NOMO-1 treated with dmso at 0.1 percent for 144 hours (cell line): ENCODE results near the gene DENND4C.
"Not testable (repeated sequence)": the region's sequence is repeated elsewhere in the genome, so short reads cannot be mapped to it uniquely, and the experiment has no call there.

Source experiments
- DNase-seq: peaks from one replicate; lab custom pipeline; 2025; ENCODE audit not compliant: unreplicated experiment; lab: John Stamatoyannopoulos, UW

The DENND4C gene

GRCh38 chr9:19265602-19266001 lies 35.1 kb downstream of the DENND4C start:
- not testable (repeated sequence) for DNase-seq

- DNase-seq = not testable (repeated sequence)
These were observed 36.4 kb downstream of the DENND4C start for GRCh38 chr9:19266778-19267384.

- DNase-seq = no peak
These were observed 39.1 kb downstream of the DENND4C start for GRCh38 chr9:19269582-19269981.

- no peak for DNase-seq
These were observed 40.0 kb downstream of the DENND4C start for GRCh38 chr9:19270421-19270949.

- DNase-seq = no peak
These were observed 40.6 kb downstream of the DENND4C start for GRCh38 chr9:19271081-19271480.

- no peak for DNase-seq
These were observed 51.3 kb downstream of the DENND4C start for GRCh38 chr9:19281801-19282200.

GRCh38 chr9:19283072-19283710 lies 52.7 kb downstream of the DENND4C start:
- no peak for DNase-seq

- no peak for DNase-seq
These were observed 54.2 kb downstream of the DENND4C start for GRCh38 chr9:19284729-19285128.

GRCh38 chr9:19286634-19287188 lies 56.2 kb downstream of the DENND4C start:
- no peak for DNase-seq

GRCh38 chr9:19288081-19288480 lies 57.6 kb downstream of the DENND4C start:
- no peak for DNase-seq

- DNase-seq = no peak
These were observed 59.6 kb downstream of the DENND4C start for GRCh38 chr9:19290103-19290502.

GRCh38 chr9:19294219-19294618 lies 63.7 kb downstream of the DENND4C start:
- DNase-seq = no peak

GRCh38 chr9:19298436-19299000 lies 68.0 kb downstream of the DENND4C start:
- no peak for DNase-seq

GRCh38 chr9:19303216-19303615 lies 72.7 kb downstream of the DENND4C start:
- DNase-seq = no peak

GRCh38 chr9:19306568-19306967 lies 76.1 kb downstream of the DENND4C start:
- no peak for DNase-seq

GRCh38 chr9:19310246-19310645 lies 79.8 kb downstream of the DENND4C start:
- DNase-seq = no peak

GRCh38 chr9:19313573-19313972 lies 83.1 kb downstream of the DENND4C start:
- DNase-seq = no peak

- DNase-seq = no peak
These were observed 90.0 kb downstream of the DENND4C start for GRCh38 chr9:19320495-19320894.

- DNase-seq = no peak
These were observed 101.4 kb downstream of the DENND4C start for GRCh38 chr9:19331877-19332276.

GRCh38 chr9:19336166-19336565 lies 105.7 kb downstream of the DENND4C start:
- DNase-seq = no peak

GRCh38 chr9:19342947-19343346 lies 112.5 kb downstream of the DENND4C start:
- DNase-seq = no peak

- DNase-seq = no peak
These were observed 128.2 kb downstream of the DENND4C start for GRCh38 chr9:19358701-19359100.
